Lower leg skin (tissue), 3 donors: ENCODE data around the gene NAA20.

Source experiments
- POLR2A ChIP-seq, 2 donors: fragments of 450-650 bp; IDR thresholded peaks; one replicate each; pipeline ENCODE4 v1.6.1; 2016 to 2017; ENCODE audit warnings: antibody characterized with exemption in 2 of 2, mild to moderate bottlenecking in 1 of 2, moderate library complexity in 1 of 2
- TF ChIP-seq, protein P1 (sequence below), 3 donors: fragments of 450-650 bp; IDR thresholded peaks; one replicate each; pipeline ENCODE4 v1.5.1; 2016; ENCODE audit warnings: antibody characterized with exemption in 3 of 3, mild to moderate bottlenecking in 3 of 3, moderate library complexity in 2 of 3

DNA sequence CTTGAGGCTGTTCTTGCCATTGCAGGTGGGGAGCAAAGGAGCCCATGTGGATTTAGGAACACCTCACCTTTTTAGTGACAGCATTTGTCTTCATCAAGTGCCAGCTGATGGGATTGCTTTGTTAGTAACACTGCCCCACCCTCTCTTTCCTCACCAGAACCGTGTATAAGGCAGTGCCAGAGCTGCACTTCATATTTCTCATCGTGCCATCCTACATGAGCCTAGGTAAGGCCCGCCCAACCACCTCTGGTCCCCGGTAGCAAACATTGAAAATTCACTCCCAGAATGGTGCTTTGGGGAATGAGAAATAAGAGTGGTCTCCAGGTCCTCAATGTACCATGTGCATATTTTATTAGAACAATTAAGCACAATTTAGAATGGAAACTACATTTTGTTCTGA, 57.9 kb downstream of the NAA20 start:
- TF ChIP-seq, protein P1, sequence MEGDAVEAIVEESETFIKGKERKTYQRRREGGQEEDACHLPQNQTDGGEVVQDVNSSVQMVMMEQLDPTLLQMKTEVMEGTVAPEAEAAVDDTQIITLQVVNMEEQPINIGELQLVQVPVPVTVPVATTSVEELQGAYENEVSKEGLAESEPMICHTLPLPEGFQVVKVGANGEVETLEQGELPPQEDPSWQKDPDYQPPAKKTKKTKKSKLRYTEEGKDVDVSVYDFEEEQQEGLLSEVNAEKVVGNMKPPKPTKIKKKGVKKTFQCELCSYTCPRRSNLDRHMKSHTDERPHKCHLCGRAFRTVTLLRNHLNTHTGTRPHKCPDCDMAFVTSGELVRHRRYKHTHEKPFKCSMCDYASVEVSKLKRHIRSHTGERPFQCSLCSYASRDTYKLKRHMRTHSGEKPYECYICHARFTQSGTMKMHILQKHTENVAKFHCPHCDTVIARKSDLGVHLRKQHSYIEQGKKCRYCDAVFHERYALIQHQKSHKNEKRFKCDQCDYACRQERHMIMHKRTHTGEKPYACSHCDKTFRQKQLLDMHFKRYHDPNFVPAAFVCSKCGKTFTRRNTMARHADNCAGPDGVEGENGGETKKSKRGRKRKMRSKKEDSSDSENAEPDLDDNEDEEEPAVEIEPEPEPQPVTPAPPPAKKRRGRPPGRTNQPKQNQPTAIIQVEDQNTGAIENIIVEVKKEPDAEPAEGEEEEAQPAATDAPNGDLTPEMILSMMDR (IDR thresholded peaks at IDR 0.05): no peak
- no peak for TF ChIP-seq POLR2A (IDR thresholded peaks at IDR 0.05)
